ENCODE data around the gene TUBA4B. TPM values are rescaled to one million over a fixed set of nuclear protein-coding genes. Genes with fewer than 3 reads are reported as not detected.

The TUBA4B gene
- total RNA-seq, 1 donor from 2014 or later = not detected

DNA sequence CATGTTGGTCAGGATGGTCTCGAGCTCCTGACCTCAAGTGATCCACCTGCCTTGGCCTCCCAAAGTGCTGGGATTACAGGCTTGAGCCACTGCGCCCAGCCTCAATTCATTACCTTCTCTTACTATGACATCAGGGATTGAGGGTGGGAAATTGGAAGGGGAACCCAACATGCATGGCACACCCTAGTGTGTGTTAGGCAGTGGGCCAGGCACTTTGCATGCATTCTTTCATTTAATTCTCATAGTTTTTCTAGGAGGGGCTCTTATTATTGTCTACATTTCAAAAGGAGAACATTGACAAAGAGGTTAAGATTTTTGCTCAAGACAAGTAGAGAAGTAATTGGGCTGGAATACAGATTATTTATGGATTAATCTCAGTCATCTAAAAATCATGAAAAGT lies 15.3 kb downstream of the TUBA4B start:
- ATAC-seq (no peak), DNase-seq (ENCODE audit: missing footprints) (no peak)
- intact Hi-C loops (cut with DNase I) = no loop called here

- DNase-seq (ENCODE audit: missing footprints) = no peak
- peak; percentile 49 for ATAC-seq
- intact Hi-C loops (cut with DNase I) = no loop called here
Measured at GRCh38 chr2:219269362-219270054, 16.5 kb downstream of the TUBA4B start.

- DNase-seq (ENCODE audit: missing footprints) = no peak
- intact Hi-C loops (cut with DNase I) = no loop called here
- ATAC-seq = no peak
Measured at GRCh38 chr2:219270055-219270372, 17.0 kb downstream of the TUBA4B start.

GRCh38 chr2:219271021-219271420 lies 18.0 kb downstream of the TUBA4B start:
- ATAC-seq (no peak), DNase-seq (ENCODE audit: missing footprints) (no peak)
- intact Hi-C loops (cut with DNase I) = no loop called here

- no peak for ATAC-seq
- intact Hi-C loops (cut with DNase I) = no loop called here
- no peak for DNase-seq (ENCODE audit: missing footprints)
Measured at GRCh38 chr2:219272356-219272755, 19.3 kb downstream of the TUBA4B start.

GRCh38 chr2:219272995-219273394 lies 20.0 kb downstream of the TUBA4B start:
- DNase-seq (ENCODE audit: missing footprints) (no peak), ATAC-seq (no peak)
- intact Hi-C loops (cut with DNase I) = no loop called here

DNA sequence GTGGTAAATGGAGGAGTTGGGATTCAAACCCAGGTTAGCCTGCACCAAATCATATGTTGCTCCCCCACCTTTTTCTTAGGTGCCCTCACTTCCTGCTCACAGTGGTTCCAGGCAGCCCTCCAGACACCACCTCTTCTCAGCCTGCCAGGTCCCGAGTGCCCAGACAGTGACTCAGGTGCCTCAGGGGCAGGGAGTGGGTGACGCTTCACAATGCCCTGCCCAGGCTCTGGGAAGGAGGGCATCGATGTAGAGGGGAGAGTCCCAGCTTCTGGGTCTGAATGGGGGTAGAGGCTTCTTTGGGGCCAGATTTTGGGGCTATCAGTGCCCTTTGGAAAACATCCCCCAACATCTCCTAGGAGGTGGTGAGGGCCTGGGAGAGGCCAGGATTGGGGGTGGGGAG lies 20.9 kb downstream of the TUBA4B start:
- DNase-seq (ENCODE audit: missing footprints) (no peak), ATAC-seq (no peak)
- intact Hi-C loops (cut with DNase I) = no loop called here

DNA sequence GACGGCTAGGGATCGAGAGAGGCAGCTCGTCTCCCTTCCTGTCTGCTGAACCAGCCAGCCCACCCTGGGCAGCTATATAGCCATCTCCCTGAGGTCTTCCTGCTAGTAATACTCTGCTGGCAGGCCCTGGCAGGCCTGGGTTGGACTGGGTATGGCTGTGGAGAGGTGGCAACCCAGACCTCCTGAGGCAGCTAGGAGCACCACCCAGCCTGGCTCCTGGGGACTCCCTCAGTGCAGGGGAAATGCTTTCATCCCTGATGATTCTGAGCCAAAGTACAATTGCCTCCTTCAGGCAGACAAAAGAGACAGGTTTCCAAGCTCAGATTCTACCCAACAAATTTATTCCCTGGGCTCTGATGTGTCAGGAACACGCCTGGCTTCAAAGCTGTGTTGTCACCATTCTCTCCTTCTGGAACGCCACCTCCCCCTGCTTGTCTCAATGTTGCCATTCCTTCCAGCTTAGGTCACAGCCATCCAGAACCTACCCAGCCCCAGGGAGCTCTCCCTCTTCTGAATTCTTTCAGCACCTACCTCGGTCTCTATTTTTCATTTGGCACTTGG lies 21.4 kb downstream of the TUBA4B start:
- DNase-seq (ENCODE audit: missing footprints) (no peak), ATAC-seq (no peak)
- intact Hi-C loops (cut with DNase I) = no loop called here

DNA sequence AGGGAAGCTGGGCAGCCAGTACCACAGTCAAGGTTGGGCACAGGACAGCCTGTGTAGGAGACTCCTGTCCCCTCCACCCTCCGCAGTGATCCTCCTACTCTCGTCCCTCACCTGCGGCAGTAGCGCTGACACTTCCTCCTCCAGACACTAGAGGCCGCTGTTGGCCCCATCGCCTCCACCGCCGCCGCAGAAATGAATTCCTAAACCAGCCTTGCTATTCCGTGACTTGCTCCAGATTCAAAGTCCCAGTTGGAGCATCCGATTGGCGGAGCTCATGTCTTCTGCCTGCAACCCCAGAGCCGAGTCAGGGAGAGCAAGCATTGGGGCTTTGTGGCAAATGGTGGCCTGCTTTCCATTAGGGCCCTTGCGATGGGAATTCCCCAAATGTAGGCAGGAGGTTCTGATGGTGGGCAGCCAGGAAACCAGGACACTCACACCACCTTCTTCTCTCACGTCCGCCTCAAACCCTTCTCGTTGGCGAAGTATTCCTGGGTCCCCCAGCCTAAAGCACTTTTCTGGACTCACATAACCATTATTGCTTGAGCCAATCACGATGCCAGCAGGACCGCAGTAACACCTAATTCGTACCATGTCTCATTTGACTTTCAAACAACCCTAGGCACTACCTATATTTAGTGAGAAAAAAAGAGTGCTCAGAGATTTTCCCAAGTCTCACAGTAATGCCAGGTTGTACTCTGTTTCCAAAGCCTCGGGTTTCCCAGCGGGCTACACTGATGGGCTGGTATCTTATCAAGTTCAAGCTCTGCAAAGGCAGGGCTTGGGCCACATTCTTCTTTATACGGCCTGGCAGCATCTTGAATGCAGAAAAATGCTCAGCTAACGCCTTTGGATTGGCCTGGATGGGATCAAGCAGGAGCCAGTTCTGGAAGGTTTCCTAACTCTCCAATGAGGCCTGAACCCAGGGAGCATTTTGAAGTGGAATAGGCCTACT lies 24.9 kb downstream of the TUBA4B start:
- ATAC-seq (peak; percentile 15), DNase-seq (ENCODE audit: missing footprints) (peak; percentile 91)
- intact Hi-C loops (cut with DNase I) = loop anchor here (2.0 to 5.0 kb wide), 4 partner anchors 23 to 109 kb away; partner anchors contain the start of genes ANKZF1, ATG9A, CNPPD1 and DNPEP

GRCh38 chr2:219278655-219279150 lies 25.7 kb downstream of the TUBA4B start:
- no peak for ATAC-seq
- DNase-seq (ENCODE audit: missing footprints) = no peak
- intact Hi-C loops (cut with DNase I) = loop anchor here (1.0 to 5.0 kb wide), 5 partner anchors 16 to 109 kb away; partner anchors contain the start of genes ANKZF1, ATG9A, CNPPD1 and DNPEP

- DNase-seq (ENCODE audit: missing footprints) = peak; percentile 100
- intact Hi-C loops (cut with DNase I) = loop anchor here (1.0 to 5.0 kb wide), 5 partner anchors 15 to 108 kb away; partner anchors contain the start of genes ANKZF1, ATG9A, CNPPD1 and DNPEP
- ATAC-seq = peak; percentile 97
Measured at GRCh38 chr2:219279151-219279915, 26.3 kb downstream of the TUBA4B start, which contains the start of gene DNAJB2. Gene DNAJB2 (plus strand): TSS chr2:219279366. CDS start chr2:219279834, 468 bp downstream.

GRCh38 chr2:219279916-219280516 lies 27.0 kb downstream of the TUBA4B start:
- DNase-seq (ENCODE audit: missing footprints) = no peak
- intact Hi-C loops (cut with DNase I) = loop anchor here (1.0 to 10.0 kb wide), 6 partner anchors 14 to 225 kb away; partner anchors contain the start of genes ANKZF1, ATG9A, CNPPD1 and DNPEP
- ATAC-seq = no peak

DNA sequence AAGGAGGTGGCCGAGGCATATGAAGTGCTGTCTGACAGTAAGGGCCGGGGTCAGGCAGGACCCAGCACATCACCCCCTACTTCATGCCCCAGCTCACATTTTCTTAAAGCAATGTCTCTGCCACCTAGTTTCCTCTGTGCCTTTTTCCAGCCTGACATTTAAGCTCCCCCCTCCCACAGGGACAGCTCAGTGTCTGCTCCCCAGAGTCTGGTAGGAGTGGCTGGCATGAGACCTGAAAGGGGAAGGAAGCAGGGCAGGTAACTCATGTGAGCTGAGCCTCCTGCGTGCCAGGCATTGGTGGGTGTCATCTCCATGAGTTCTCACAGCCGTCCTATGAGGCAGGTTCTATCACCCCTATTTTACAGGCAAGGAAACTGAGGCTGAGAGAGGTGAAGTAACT lies 27.6 kb downstream of the TUBA4B start:
- ATAC-seq = no peak
- intact Hi-C loops (cut with DNase I) = loop anchor here (10.0 kb wide), 1 partner anchor 224 kb away; no protein-coding TSS in a partner anchor
- DNase-seq (ENCODE audit: missing footprints) = no peak

DNA sequence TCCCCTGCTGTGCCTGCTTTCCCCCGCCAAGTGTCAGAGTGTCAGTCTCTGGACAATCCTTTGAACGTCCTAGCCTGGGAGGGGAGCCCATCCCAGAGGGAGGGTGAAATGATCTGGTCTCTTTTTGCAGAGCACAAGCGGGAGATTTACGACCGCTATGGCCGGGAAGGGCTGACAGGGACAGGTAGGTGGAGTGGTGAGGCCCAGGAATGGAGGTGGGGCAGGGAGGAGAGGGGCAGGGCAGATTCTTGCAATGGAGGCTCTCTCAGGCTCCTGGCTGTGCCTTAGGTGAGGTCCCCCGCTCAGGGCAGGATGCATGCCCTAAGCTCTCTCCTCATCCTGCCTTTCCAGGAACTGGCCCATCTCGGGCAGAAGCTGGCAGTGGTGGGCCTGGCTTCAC lies 28.5 kb downstream of the TUBA4B start:
- ATAC-seq (no peak), DNase-seq (ENCODE audit: missing footprints) (no peak)
- intact Hi-C loops (cut with DNase I) = loop anchor here (10.0 kb wide), 1 partner anchor 223 kb away; no protein-coding TSS in a partner anchor

DNA sequence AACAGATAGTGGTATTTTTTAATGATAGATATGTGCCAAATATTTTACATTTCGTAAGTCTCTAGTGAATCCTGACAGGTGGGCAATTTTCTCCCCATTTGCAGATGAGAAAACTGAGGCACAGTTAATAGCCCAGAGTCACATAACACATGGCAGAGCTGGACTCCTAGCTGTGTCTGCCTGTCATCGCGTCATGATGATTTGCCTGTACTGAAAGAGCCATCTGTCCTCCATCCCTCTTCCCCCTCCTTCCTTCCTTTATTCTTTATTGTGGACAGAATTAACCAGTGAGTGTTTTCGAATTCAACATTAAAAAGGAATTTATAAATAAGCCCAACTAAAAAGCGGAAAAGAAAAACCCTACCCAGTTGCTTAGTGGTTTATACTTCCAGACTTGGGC lies 29.3 kb downstream of the TUBA4B start:
- intact Hi-C loops (cut with DNase I) = loop anchor here (10.0 kb wide), 1 partner anchor 222 kb away; no protein-coding TSS in a partner anchor
- ATAC-seq = no peak
- no peak for DNase-seq (ENCODE audit: missing footprints)

- ATAC-seq = no peak
- intact Hi-C loops (cut with DNase I) = loop anchor here (10.0 kb wide), 1 partner anchor 222 kb away; no protein-coding TSS in a partner anchor
- no peak for DNase-seq (ENCODE audit: missing footprints)
Measured at GRCh38 chr2:219282943-219283581, 30.0 kb downstream of the TUBA4B start.
